LHCN-M2 (cell line): Measurements from ENCODE around the gene SULT1E1. TPM values are rescaled to one million over a fixed set of nuclear protein-coding genes. Genes with fewer than 3 reads are reported as not detected.
"Not testable (repeated sequence)": the region's sequence is repeated elsewhere in the genome, so short reads cannot be mapped to it uniquely, and the experiment has no call there.

Experiments
- DNase-seq: peaks from one replicate; pipeline ENCODE4 v3.0.0-alpha.2; 2012; ENCODE audit warnings: low read depth
- total RNA-seq: library from RNA; depleted of rRNA; stranded (reverse); fragments of >200 nt; gene quantifications from 2 replicates; pipeline ENCODE4 v1.2.3, GENCODE V29; 2014

The SULT1E1 gene
- total RNA-seq, 1 experiment from 2014 or later, result not detected

GRCh38 chr4:69843932-69844331 lies 16.0 kb downstream of the SULT1E1 start:
- DNase-seq, result no peak

GRCh38 chr4:69843301-69843700 lies 16.6 kb downstream of the SULT1E1 start:
- DNase-seq, result no peak

- no peak for DNase-seq
These were observed 21.0 kb downstream of the SULT1E1 start for GRCh38 chr4:69838977-69839376.

GRCh38 chr4:69836287-69836686 lies 23.7 kb downstream of the SULT1E1 start:
- no peak for DNase-seq

- no peak for DNase-seq
These were observed 24.2 kb downstream of the SULT1E1 start for GRCh38 chr4:69835766-69836165.

GRCh38 chr4:69833251-69833650 lies 26.7 kb downstream of the SULT1E1 start:
- DNase-seq, result no peak

- DNase-seq, result no peak
These were observed 27.5 kb downstream of the SULT1E1 start for GRCh38 chr4:69832326-69833030.

- no peak for DNase-seq
These were observed 28.2 kb downstream of the SULT1E1 start for GRCh38 chr4:69831646-69832325.

GRCh38 chr4:69831270-69831627 lies 28.7 kb downstream of the SULT1E1 start:
- no peak for DNase-seq

- peak; percentile 8 for DNase-seq
These were observed 29.2 kb downstream of the SULT1E1 start for GRCh38 chr4:69830560-69831269.

GRCh38 chr4:69830192-69830559 lies 29.8 kb downstream of the SULT1E1 start:
- DNase-seq, result no peak

- no peak for DNase-seq
These were observed 30.3 kb downstream of the SULT1E1 start for GRCh38 chr4:69829678-69830077.

- DNase-seq, result peak; percentile 56
These were observed 31.1 kb downstream of the SULT1E1 start for GRCh38 chr4:69828828-69829227.

- not testable (repeated sequence) for DNase-seq
These were observed 34.9 kb downstream of the SULT1E1 start for GRCh38 chr4:69825056-69825455.

GRCh38 chr4:69823481-69824186 lies 36.3 kb downstream of the SULT1E1 start:
- peak; percentile 52 for DNase-seq

- no peak for DNase-seq
These were observed 36.9 kb downstream of the SULT1E1 start for GRCh38 chr4:69823048-69823447.

- no peak for DNase-seq
These were observed 37.7 kb downstream of the SULT1E1 start for GRCh38 chr4:69822198-69822597.

- DNase-seq, result no peak
These were observed 41.8 kb downstream of the SULT1E1 start for GRCh38 chr4:69818060-69818639.

- DNase-seq, result no peak
These were observed 43.7 kb downstream of the SULT1E1 start for GRCh38 chr4:69816236-69816635.

GRCh38 chr4:69813628-69814027 lies 46.3 kb downstream of the SULT1E1 start:
- no peak for DNase-seq

- DNase-seq, result no peak
These were observed 48.8 kb downstream of the SULT1E1 start for GRCh38 chr4:69811166-69811565.

GRCh38 chr4:69800599-69800998 lies 59.3 kb downstream of the SULT1E1 start:
- peak; percentile 79 for DNase-seq
